Endothelial cell of umbilical vein (primary cell): Measurements from ENCODE around the gene SPINT1. TPM values are rescaled to one million over a fixed set of nuclear protein-coding genes. Genes with fewer than 3 reads are reported as not detected.

Experiments
- BruUV-seq: library from RNA; stranded (reverse); fragments of 400-500 nt; replicated peaks from 2 replicates; lab custom pipeline; 2021; lab: Mats Ljungman, UMichigan
- CTCF ChIA-PET: fragments of 300-600, 350-600 bp; sonication (Branson Sonifier 250); formaldehyde crosslinking; loops from one replicate; lab custom pipeline; 2021; ENCODE audit warnings: antibody characterized with exemption, inconsistent platforms; lab: Charles Lee
- POLR2A ChIA-PET: fragments of 300-600, 350-600 bp; sonication (Branson Sonifier 250); formaldehyde crosslinking; loops from one replicate; lab custom pipeline; 2021; ENCODE audit warnings: antibody characterized with exemption, inconsistent platforms; lab: Charles Lee
- DNase-seq: peaks from one replicate; pipeline ENCODE4 v3.0.0-alpha.2; 2011; ENCODE audit warnings: low read depth, low spot score
- FAIRE-seq: peaks from 2 replicates; lab custom pipeline; 2011; peaks lifted over from hg19 to GRCh38; lab: Jason Lieb, UNC
- H2AFZ ChIP-seq: 2 replicates; pipeline ENCODE4 v1.6.0; 2012; ENCODE audit warnings: low read depth, low read length, control low read depth, inconsistent platforms
- H3K27ac ChIP-seq: 2 replicates; pipeline ENCODE4 v1.5.1; 2011; ENCODE audit warnings: low read depth, mild to moderate bottlenecking, control low read depth, low read length, moderate library complexity; ENCODE audit not compliant: insufficient read depth
- H3K27me3 ChIP-seq, 2 experiments: 2 replicates each; pipeline versions ENCODE4 v1.6.0 to v1.6.1; 2011; ENCODE audit warnings: low read length in 2 of 2, mixed read lengths in 1 of 2; ENCODE audit not compliant: control insufficient read depth in 2 of 2, insufficient read depth in 2 of 2
- H3K36me3 ChIP-seq, 2 experiments: 2 replicates in 1 of 2; 3 replicates in 1 of 2; pipeline ENCODE4 v1.5.1; 2011; ENCODE audit warnings: low read length in 2 of 2, mild to moderate bottlenecking in 1 of 2, moderate library complexity in 1 of 2; ENCODE audit not compliant: control insufficient read depth in 2 of 2, insufficient read depth in 2 of 2; ENCODE audit errors: extremely low read depth in 1 of 2
- H3K4me1 ChIP-seq: 3 replicates; pipeline ENCODE4 v1.5.1; 2011; ENCODE audit warnings: mild to moderate bottlenecking, low read length; ENCODE audit not compliant: control insufficient read depth, insufficient read depth; ENCODE audit errors: extremely low read depth
- H3K4me2 ChIP-seq: 2 replicates; pipeline ENCODE4 v1.6.1; 2011; ENCODE audit warnings: low read length, control low read depth, mixed read lengths; ENCODE audit not compliant: insufficient read depth
- H3K4me3 ChIP-seq, 3 experiments: fragments of 200-600 bp in 1 of 3; sonication (generic), shearing (Covaris generic) in 1 of 3; replicated peaks in 1 of 3; 2 replicates each; pipeline ENCODE4 v1.5.1; 2011 to 2016; ENCODE audit warnings: control low read depth in 3 of 3, low read length in 3 of 3, mild to moderate bottlenecking in 2 of 3, inconsistent platforms in 1 of 3, low read depth in 1 of 3, moderate library complexity in 1 of 3; ENCODE audit not compliant: insufficient read depth in 1 of 3
- H3K79me2 ChIP-seq: 2 replicates; pipeline ENCODE4 v1.6.0; 2012; ENCODE audit warnings: low read length, inconsistent platforms; ENCODE audit not compliant: control insufficient read depth, insufficient read depth
- H3K9ac ChIP-seq: replicated peaks from 2 replicates; pipeline ENCODE3; 2011; ENCODE audit warnings: low read length, control low read depth; ENCODE audit not compliant: insufficient read depth; ENCODE audit errors: extremely low read depth
- H3K9me1 ChIP-seq: replicated peaks from 3 replicates; pipeline ENCODE4 v1.6.0; 2011; ENCODE audit warnings: mild to moderate bottlenecking, low read length; ENCODE audit not compliant: control insufficient read depth, insufficient read depth; ENCODE audit errors: extremely low read depth
- H3K9me3 ChIP-seq: replicated peaks from 2 replicates; pipeline ENCODE4 v1.5.1; 2012; ENCODE audit warnings: low read length, inconsistent platforms; ENCODE audit not compliant: control insufficient read depth, insufficient read depth
- H4K20me1 ChIP-seq: replicated peaks from 2 replicates; pipeline ENCODE3; 2011; ENCODE audit warnings: mild to moderate bottlenecking, low read length; ENCODE audit not compliant: control insufficient read depth, insufficient read depth; ENCODE audit errors: extremely low read depth
- GATA2 ChIP-seq: IDR thresholded peaks from 2 replicates; pipeline ENCODE4 v1.7.0; 2011; ENCODE audit warnings: low read depth, mild to moderate bottlenecking, moderate library complexity, mixed read lengths, low read length; ENCODE audit not compliant: insufficient read length, insufficient read depth
- JUN ChIP-seq: IDR thresholded peaks from 2 replicates; pipeline ENCODE4 v1.6.1; 2011; ENCODE audit warnings: borderline replicate concordance, low read depth; ENCODE audit not compliant: insufficient read length, insufficient read depth
- MAX ChIP-seq: IDR thresholded peaks from 2 replicates; pipeline ENCODE4 v1.6.1; 2011; ENCODE audit not compliant: insufficient read depth, insufficient read length
- MYC ChIP-seq: IDR thresholded peaks from one replicate; pipeline ENCODE4 v1.6.1; 2011; ENCODE audit warnings: mild to moderate bottlenecking, low read depth, low read length
- POLR2A ChIP-seq: IDR thresholded peaks from 2 replicates; pipeline ENCODE4 v1.6.1; 2012; ENCODE audit warnings: low read depth, mild to moderate bottlenecking, control low read depth, low read length
- POLR2AphosphoS5 ChIP-seq: IDR thresholded peaks from 2 replicates; pipeline ENCODE4 v1.6.1; 2012; ENCODE audit warnings: low read depth, mild to moderate bottlenecking, control low read depth, low read length, moderate library complexity; ENCODE audit not compliant: insufficient read depth
- dilution Hi-C: fragments of 300-500 bp; cut with MboI; formaldehyde crosslinking; loops from one replicate; pipeline ENCODE4 v1.15.0; 2019; ENCODE audit warnings: low sequenced_read_pairs; ENCODE audit not compliant: extremely low pct_ligation_motif_present
- intact Hi-C: fragments of 100-400 bp; cut with micrococcal nuclease; formaldehyde crosslinking; loops from one replicate; pipeline ENCODE4 v1.10.0; 2022
- polyA plus RNA-seq, 4 experiments: library from polyadenylated mRNA; depleted of rRNA in 3 of 4; stranded (reverse) in 3 of 4; unstranded in 1 of 4; fragments of >200 nt; gene quantifications; 2 replicates each; pipeline versions ENCODE4 v1.2.1 to v1.2.3, GENCODE V29; 2011 to 2012; ENCODE audit warnings: missing spikeins in 1 of 4
- total RNA-seq: library from RNA; stranded (reverse); gene quantifications from 2 replicates; pipeline ENCODE4 v1.2.3, GENCODE V29; 2021
- TF ChIP-seq, protein P1 (sequence below), 2 donors: IDR thresholded peaks; 1 replicate in 1 of 2; 2 replicates in 1 of 2; pipeline ENCODE4 v1.5.1; 2011; ENCODE audit warnings: low read length in 2 of 2, mild to moderate bottlenecking in 2 of 2, moderate library complexity in 2 of 2, control low read depth in 1 of 2, inconsistent platforms in 1 of 2, low read depth in 1 of 2; ENCODE audit not compliant: insufficient read depth in 1 of 2; ENCODE audit errors: extremely low read depth in 1 of 2

SPINT1 gene
- total and polyA plus RNA-seq, 2 donors (not counting 3 experiments of a cell fraction or from before 2014, with no cell fraction given): 4.1 to 4.2 TPM

DNA sequence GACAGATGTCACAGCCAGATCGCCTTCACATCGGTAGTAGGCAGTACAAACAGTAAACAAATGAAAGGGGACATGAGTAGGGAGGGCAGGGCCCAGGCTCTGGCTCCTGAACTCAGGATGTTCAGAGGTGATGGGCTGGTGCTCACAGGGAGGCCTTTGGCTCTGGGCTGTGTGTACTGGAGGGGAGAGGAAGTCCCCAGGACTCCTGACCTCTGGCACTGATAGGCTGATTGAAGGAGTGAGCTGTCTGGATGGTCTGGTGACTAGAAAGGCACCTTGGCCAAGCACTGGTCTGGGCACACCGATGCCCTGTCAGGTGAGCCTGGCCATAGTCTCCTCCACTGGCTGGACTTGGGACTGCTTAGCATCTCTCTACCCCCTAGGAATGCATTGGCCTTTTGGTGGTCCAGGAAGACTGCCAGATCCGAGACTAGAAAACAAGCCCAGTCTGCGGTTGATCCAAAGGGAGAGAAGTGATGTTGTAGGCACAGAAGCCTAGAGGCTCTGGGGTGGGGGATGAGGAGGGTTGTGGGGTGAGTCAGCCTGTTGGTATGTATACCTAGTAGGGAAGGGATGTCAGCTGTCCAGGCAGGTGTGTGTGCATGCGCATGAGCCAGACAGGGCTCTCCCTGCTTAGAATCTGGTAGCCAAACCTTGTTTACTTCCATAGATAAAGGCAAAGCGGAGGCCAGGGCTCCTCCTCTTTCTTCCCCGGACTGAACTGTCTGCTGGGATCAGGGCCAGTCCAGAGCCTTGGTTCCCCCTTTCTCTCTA lies 1.9 kb downstream of the SPINT1 start:
- Histone ChIP-seq H3K4me2 (no peak overlapping the region), H2AFZ (no peak overlapping the region), H3K9me1 (no peaks in the 10 kb centered on the region), H4K20me1 (no peaks in the 10 kb centered on the region), H3K9ac (no peak overlapping the region), H3K27me3 (peaks cover 11% of the 10 kb centered on the region in 2 experiments), H3K4me3 (no peak overlapping the region), H3K4me1 (peaks cover 5% of the 10 kb centered on the region), H3K27ac (no peak overlapping the region), H3K9me3 (no peaks in the 10 kb centered on the region), H3K79me2 (no peaks in the 10 kb centered on the region), H3K36me3 (no peaks in the 10 kb centered on the region)
- POLR2A ChIA-PET: no interaction called here
- FAIRE-seq (no peak), DNase-seq (no peak)
- CTCF ChIA-PET: interaction anchor here (2.9 kb wide), 1 partner anchor 13 kb away, joined by 28 read pairs; no protein-coding TSS in a partner anchor
- intact Hi-C loops: no loop called here
- TF ChIP-seq POLR2AphosphoS5 (no peak), MAX (no peak), GATA2 (no peak), JUN (no peak), POLR2A (no peak), MYC (no peak)
- TF ChIP-seq, protein P1, sequence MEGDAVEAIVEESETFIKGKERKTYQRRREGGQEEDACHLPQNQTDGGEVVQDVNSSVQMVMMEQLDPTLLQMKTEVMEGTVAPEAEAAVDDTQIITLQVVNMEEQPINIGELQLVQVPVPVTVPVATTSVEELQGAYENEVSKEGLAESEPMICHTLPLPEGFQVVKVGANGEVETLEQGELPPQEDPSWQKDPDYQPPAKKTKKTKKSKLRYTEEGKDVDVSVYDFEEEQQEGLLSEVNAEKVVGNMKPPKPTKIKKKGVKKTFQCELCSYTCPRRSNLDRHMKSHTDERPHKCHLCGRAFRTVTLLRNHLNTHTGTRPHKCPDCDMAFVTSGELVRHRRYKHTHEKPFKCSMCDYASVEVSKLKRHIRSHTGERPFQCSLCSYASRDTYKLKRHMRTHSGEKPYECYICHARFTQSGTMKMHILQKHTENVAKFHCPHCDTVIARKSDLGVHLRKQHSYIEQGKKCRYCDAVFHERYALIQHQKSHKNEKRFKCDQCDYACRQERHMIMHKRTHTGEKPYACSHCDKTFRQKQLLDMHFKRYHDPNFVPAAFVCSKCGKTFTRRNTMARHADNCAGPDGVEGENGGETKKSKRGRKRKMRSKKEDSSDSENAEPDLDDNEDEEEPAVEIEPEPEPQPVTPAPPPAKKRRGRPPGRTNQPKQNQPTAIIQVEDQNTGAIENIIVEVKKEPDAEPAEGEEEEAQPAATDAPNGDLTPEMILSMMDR (IDR thresholded peaks at IDR 0.05; ENCODE audit: extremely low read depth in 1 of 2, insufficient read depth in 1 of 2, low read depth in 1 of 2, low read length in 2 of 2): no peak
- dilution Hi-C loops: no loop called here
- BruUV-seq: no TSS peak
